ENCODE measurements around the gene DCST1. TPM values are rescaled to one million over a fixed set of nuclear protein-coding genes. Genes with fewer than 3 reads are reported as not detected.

Gene DCST1
- total and polyA plus RNA-seq, 7 donors, result 0.12 to 0.34 TPM; not detected in 5

DNA sequence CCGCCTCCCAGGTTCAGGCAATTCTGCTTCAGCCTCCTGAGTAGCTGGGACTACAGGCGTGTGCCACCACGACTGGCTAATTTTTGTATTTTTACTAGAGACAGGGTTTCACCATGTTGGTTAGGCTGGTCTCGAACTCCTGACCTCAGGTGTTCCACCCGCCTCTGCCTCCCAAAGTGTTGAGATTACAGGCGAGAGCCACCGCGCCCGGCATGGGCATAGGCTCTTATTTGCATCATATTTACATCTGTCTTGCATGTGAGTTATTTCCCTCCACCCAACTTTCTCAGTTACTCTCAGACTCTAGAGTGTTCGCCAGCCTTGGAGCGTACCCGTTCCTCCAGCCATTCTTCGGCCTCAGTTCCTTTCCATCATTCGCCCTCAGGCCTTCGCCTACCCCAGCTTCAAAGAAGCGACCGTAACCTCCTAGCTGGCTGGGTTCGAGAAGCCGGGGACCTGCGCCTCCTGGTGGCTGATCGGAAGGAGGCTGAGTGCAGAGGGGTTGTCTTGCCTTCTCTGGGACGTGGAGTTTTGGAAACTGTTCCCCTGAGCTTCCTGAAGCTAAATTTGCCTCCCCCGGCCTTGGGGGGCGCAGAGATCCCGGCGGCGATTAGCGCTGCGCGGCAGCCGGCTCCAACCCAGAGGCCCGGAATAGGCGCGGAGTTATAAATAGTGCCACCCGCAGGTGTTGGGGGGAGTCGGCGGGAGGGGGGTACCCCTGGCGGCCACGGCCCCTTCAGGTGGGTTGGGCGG is 34.6 kb upstream of the DCST1 start:
- H3K4me1 ChIP-seq, result peaks cover 15% of the 10 kb centered on the region
- DNase-seq, result peak; percentile 76 to 80
- intact Hi-C loops (cut with DNase I), result loop anchor here in 1 of 2 donors (1.0 kb wide), 1 partner anchor 43 kb away; the partner anchor contains the start of gene PBXIP1
- H3K27me3 ChIP-seq (ENCODE audit: insufficient read depth in 3 of 3, low read length in 2 of 3), result no peaks in the 10 kb centered on the region
- ATAC-seq, result no peak
- peak overlapping the region; percentile 78 for H3K4me3 ChIP-seq
- 11 to 14% (median 12%) methylated on average over 35 to 40 of the region's 40 CpGs for WGBS, 3 donors
- peak; percentile 68 for TF ChIP-seq CTCF (IDR thresholded peaks at IDR 0.05)
- peak overlapping the region; percentile 91 for H3K27ac ChIP-seq
- H3K36me3 ChIP-seq (ENCODE audit: insufficient read depth in 1 of 2, low read depth in 1 of 2), result no peaks in the 10 kb centered on the region
- H3K9me3 ChIP-seq, result no peaks in the 10 kb centered on the region

GRCh38 chr1:154999571-155000410 is 33.8 kb upstream of the DCST1 start:
- WGBS, 3 donors, result 1 to 2% (median 1%) methylated on average over 31 to 50 of the region's 50 CpGs
- no peaks in the 10 kb centered on the region for H3K9me3 ChIP-seq
- ATAC-seq (no peak), DNase-seq (peak in 1 of 2 donors; percentile 60)
- H3K36me3 ChIP-seq (ENCODE audit: insufficient read depth in 1 of 2, low read depth in 1 of 2), result no peaks in the 10 kb centered on the region
- TF ChIP-seq CTCF (IDR thresholded peaks at IDR 0.05), result no peak
- peaks cover 22% of the 10 kb centered on the region for H3K4me1 ChIP-seq
- intact Hi-C loops (cut with DNase I), result loop anchor here (1.0 to 5.0 kb wide), 2 partner anchors 37 to 43 kb away; partner anchors contain the start of genes PBXIP1 (in 1 of the 2) and PYGO2 (in 1 of the 2)
- peak overlapping the region; percentile 78 for H3K4me3 ChIP-seq
- H3K27me3 ChIP-seq (ENCODE audit: insufficient read depth in 3 of 3, low read length in 2 of 3), result no peaks in the 10 kb centered on the region
- peak overlapping the region; percentile 91 for H3K27ac ChIP-seq

GRCh38 chr1:155000411-155000725 is 33.3 kb upstream of the DCST1 start:
- TF ChIP-seq CTCF (IDR thresholded peaks at IDR 0.05), result no peak
- WGBS, 3 donors, result 0 to 1% (median 0%) methylated on average over 8 to 13 of the region's 13 CpGs
- H3K4me1 ChIP-seq, result peaks cover 28% of the 10 kb centered on the region

DNA sequence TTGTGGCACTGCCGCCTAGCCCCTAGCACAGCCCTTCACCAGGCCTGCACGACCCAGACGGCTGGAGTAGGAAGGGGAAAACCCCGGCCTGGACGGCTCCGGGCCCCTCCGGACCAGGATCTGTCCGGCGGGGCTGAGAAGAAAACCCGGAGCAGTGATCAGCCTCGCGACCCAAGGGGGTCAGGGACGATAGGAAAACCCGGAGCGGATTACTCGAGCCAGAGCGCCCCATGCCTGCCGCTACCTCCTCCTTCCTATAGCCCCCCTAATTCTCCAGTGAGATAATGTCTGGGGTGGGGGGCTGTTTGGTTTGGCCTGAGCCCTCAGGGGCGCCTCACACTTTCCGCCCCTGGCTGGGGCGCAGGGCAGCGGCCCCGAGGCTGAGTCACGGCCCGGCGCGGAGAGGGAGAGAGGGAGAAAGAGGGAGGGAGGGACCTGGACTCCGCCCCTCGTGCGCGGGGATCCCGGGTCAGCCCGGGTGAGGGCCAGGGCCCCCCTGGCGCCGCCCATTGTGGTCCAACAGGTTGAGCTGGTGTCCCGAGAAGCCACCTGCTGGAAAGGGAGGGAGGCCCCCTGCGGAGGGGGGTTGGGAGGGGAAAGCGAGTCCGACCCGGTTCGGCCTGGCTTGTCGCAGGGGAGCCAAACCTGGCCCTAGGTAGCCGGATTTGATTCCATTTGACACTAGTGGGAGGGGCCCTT is 32.7 kb upstream of the DCST1 start:
- H3K27ac ChIP-seq, result peak overlapping the region; percentile 91
- TF ChIP-seq CTCF (IDR thresholded peaks at IDR 0.05), result peak; percentile 2
- peaks cover 32% of the 10 kb centered on the region for H3K4me1 ChIP-seq
- intact Hi-C loops (cut with DNase I), result loop anchor here in 1 of 2 donors (5.0 kb wide), 1 partner anchor 39 kb away; the partner anchor contains the start of gene PYGO2
- H3K27me3 ChIP-seq (ENCODE audit: insufficient read depth in 3 of 3, low read length in 2 of 3), result no peaks in the 10 kb centered on the region
- DNase-seq (peak; percentile 91 to 96), ATAC-seq (peak; percentile 60 to 65 (median 64))
- H3K4me3 ChIP-seq, result peak overlapping the region; percentile 78
- 0 to 1% (median 0%) methylated on average over 27 to 43 of the region's 43 CpGs for WGBS, 3 donors
- no peaks in the 10 kb centered on the region for H3K9me3 ChIP-seq
- no peaks in the 10 kb centered on the region for H3K36me3 ChIP-seq (ENCODE audit: insufficient read depth in 1 of 2, low read depth in 1 of 2)

More at GRCh38 chr1:155000411-155000725, 33.3 kb upstream of the DCST1 start:
- H3K9me3 ChIP-seq, result no peaks in the 10 kb centered on the region
- H3K27me3 ChIP-seq (ENCODE audit: insufficient read depth in 3 of 3, low read length in 2 of 3), result no peaks in the 10 kb centered on the region
- H3K36me3 ChIP-seq (ENCODE audit: insufficient read depth in 1 of 2, low read depth in 1 of 2), result no peaks in the 10 kb centered on the region
- H3K4me3 ChIP-seq, result peak overlapping the region; percentile 78
- DNase-seq (no peak), ATAC-seq (no peak)
- intact Hi-C loops (cut with DNase I), result loop anchor here in 1 of 2 donors (5.0 kb wide), 1 partner anchor 38 kb away; the partner anchor contains the start of gene PYGO2
- H3K27ac ChIP-seq, result peak overlapping the region; percentile 91

All from psoas muscle (tissue), 8 donors.